ENCODE data around the gene SEMA4B. TPM values are rescaled to one million over a fixed set of nuclear protein-coding genes. Genes with fewer than 3 reads are reported as not detected.

The SEMA4B gene
- total RNA-seq (2011; cell fraction: chromatin; rRNA removed; ENCODE audit: low replicate concordance): 229 and 471 TPM in 2 replicates
- total RNA-seq (2011; cell fraction: nucleolus; rRNA removed): 275 and 311 TPM in 2 replicates
- 234 and 268 TPM in 2 replicates for total RNA-seq (2011; cell fraction: nucleoplasm; rRNA removed)
- total RNA-seq (2014; rRNA removed) (11.0 and 38.7 TPM in 2 replicates), total RNA-seq (2014; rRNA removed; fragmentation: Illumina TruSeq; extraction: Trizol) (8.5 and 10.7 TPM in 2 replicates), total RNA-seq (2015; rRNA removed; fragmentation: Illumina TruSeq; extraction: Trizol) (16.7 and 17.7 TPM in 2 replicates), total RNA-seq (2021) (33.6 and 37.9 TPM in 2 replicates), polyA plus RNA-seq (2011; rRNA removed) (28.8 and 56.9 TPM in 2 replicates), polyA plus RNA-seq (2014; fragmentation: Illumina TruSeq; extraction: Trizol) (10.9 and 16.9 TPM in 2 replicates), polyA plus RNA-seq (2014; fragmentation: Nextera tagmentation; extraction: Ambion mirVana) (1 to 10 TPM; 1.3 to 1.5 TPM), polyA plus RNA-seq (2014; rRNA removed) (24.8 and 27.8 TPM in 2 replicates), polyA minus RNA-seq (2011; rRNA and poly(A)+ RNA removed) (41.6 and 47.9 TPM in 2 replicates), Bru-seq, nascent RNA (percentile 76 among the genes with signal in this experiment), BruChase-seq, experiment 1, labeled RNA remaining after a 2-hour chase (percentile 66 among the genes with signal in this experiment), BruChase-seq, experiment 2, labeled RNA remaining after a 6-hour chase (percentile 71 among the genes with signal in this experiment)
- polyA plus RNA-seq (2011; cell fraction: cytosol; rRNA removed): 31.0 and 40.4 TPM in 2 replicates
- polyA plus RNA-seq (2011; cell fraction: nucleus; rRNA removed): 155 and 194 TPM in 2 replicates
- polyA plus RNA-seq (2012): 31.3 and 40.0 TPM in 2 replicates
- polyA minus RNA-seq (2011; cell fraction: cytosol; rRNA and poly(A)+ RNA removed): 59.8 and 102 TPM in 2 replicates
- polyA minus RNA-seq (2011; cell fraction: nucleus; rRNA and poly(A)+ RNA removed): 62.9 and 86.3 TPM in 2 replicates
- long read RNA-seq, experiment 1, transcript SEMA4B-220 (2 exons, 563 nt): major isoform, 12 of 133 reads
- long read RNA-seq, experiment 1, transcript SEMA4B-201 (15 exons, 3,781 nt): minor isoform, 5 of 133 reads
- long read RNA-seq, experiment 1, partial matches to known transcripts: 107 of 133 reads
- long read RNA-seq, experiment 1, other reads (novel, unspliced or antisense): 7 of 133 reads
- long read RNA-seq, experiment 2, transcript SEMA4B-202 (14 exons, 3,807 nt): minor isoform, 6 of 33 reads
- long read RNA-seq, experiment 2, transcript SEMA4B-201 (15 exons, 3,781 nt): major isoform, 12 of 33 reads
- long read RNA-seq, experiment 2, partial matches to known transcripts: 1 of 33 reads
- long read RNA-seq, experiment 2, other reads (novel, unspliced or antisense): 12 of 33 reads
- long read RNA-seq, experiment 3, partial matches to known transcripts: 5 of 7 reads
- long read RNA-seq, experiment 3, other reads (novel, unspliced or antisense): 0 of 7 reads

DNA sequence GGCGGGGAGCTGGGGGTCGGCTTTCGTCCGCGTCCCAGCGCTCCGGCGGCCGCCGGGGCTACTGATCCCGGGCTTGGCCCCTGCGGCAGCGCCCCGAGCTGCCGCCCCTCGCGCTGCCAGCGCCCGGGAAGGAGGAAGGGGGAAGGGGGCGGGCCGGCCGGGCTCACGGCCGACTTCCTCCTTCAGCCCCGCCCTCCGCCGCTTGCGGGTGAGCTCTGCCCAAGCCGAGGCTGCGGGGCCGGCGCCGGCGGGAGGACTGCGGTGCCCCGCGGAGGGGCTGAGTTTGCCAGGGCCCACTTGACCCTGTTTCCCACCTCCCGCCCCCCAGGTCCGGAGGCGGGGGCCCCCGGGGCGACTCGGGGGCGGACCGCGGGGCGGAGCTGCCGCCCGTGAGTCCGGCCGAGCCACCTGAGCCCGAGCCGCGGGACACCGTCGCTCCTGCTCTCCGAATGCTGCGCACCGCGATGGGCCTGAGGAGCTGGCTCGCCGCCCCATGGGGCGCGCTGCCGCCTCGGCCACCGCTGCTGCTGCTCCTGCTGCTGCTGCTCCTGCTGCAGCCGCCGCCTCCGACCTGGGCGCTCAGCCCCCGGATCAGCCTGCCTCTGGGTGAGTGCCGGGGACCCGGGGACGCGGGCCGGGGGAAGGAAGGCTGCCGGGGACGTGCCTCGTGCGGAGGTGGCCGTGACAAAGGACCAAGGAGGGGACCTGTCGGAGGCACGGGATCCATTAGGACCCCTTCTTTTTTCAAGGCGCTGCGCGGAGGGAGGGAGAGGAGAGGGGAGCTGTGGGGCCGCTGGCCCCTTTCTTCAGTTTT, at the start of gene SEMA4B:
TSS of gene SEMA4B (plus strand) at position 201 of the 814 bp plus-strand sequence. CDS start at position 450, 249 bp downstream.
- Histone ChIP-seq H3K9me1 (ENCODE audit: control insufficient read depth, insufficient read depth, low read length) (no peaks in the 10 kb centered on the region), H3K27ac (ENCODE audit: extremely low read depth, low read depth, low read length) (peak within 1 kb of the TSS; percentile 63), H3K4me1 (replicated peaks in 1 of 2; ENCODE audit: control insufficient read depth in 2 of 2, insufficient read depth in 2 of 2, low read length in 2 of 2) (peaks cover 26 to 33% of the 10 kb centered on the region in 2 experiments; a peak in 4 of 5 replicates), H3K79me2 (ENCODE audit: control insufficient read depth, insufficient read depth, low read length) (peaks cover 69% of the 10 kb centered on the region), H3K27me3 (ENCODE audit: control insufficient read depth in 2 of 2, insufficient read depth in 2 of 2, low read length in 2 of 2) (no peaks in the 10 kb centered on the region), H4K20me1 (replicated peaks; ENCODE audit: control insufficient read depth, insufficient read depth, low read length) (0 out of 2 replicates have a peak, but pooled peaks cover 12% of the 10 kb centered on the region), H3K4me3 (peak within 1 kb of the TSS; percentile 83), H3K9ac (ENCODE audit: insufficient read depth in 1 of 2, low read depth in 2 of 2, low read length in 2 of 2) (peak within 1 kb of the TSS; percentile 64 to 93), H3K4me2 (ENCODE audit: insufficient read depth, low read length) (peak within 1 kb of the TSS; percentile 79), H3K36me3 (ENCODE audit: control insufficient read depth, insufficient read depth, low read length) (peaks cover 38% of the 10 kb centered on the region; the same call in 2 of the 3 replicates), H3K9me3 (replicated peaks; ENCODE audit: control insufficient read depth, insufficient read depth, low read depth, low read length) (no peaks in the 10 kb centered on the region), H2AFZ (ENCODE audit: low read depth, low read length) (peak within 1 kb of the TSS; percentile 73)
- no TSS peak for BruUV-seq (replicated peaks)
- POLR2A ChIA-PET: interaction anchor here (0.6 to 4.2 kb wide), 14 partner anchors 8 to 1098 kb away, joined by 3 to 24 read pairs (median 4); partner anchors contain the start of genes CIB1 and GDPGP1
- DNase-seq (ENCODE audit: extremely low read depth in 1 of 4, low spot score in 3 of 4) (peak; percentile 84 to 95 (median 92)), FAIRE-seq (no peak), ATAC-seq (peak; percentile 96)
- intact Hi-C loops (cut with micrococcal nuclease): loop anchor here (2.0 kb wide), 1 partner anchor 17 kb away; no protein-coding TSS in a partner anchor
- in situ Hi-C loops (cut with MboI): no loop called here
- CTCF ChIA-PET (ENCODE audit: low intra/inter-chr PET ratio): interaction anchor here (0.7 kb wide), 1 partner anchor 58 kb away, joined by 3 read pairs; no protein-coding TSS in a partner anchor
- 2% methylated on average over 36 of the region's 88 CpGs for WGBS (ENCODE audit: insufficient coverage, low coverage, missing lambda C conversion rate)
- TF ChIP-seq SPI1 (IDR thresholded peaks at IDR 0.05; ENCODE audit: borderline replicate concordance, low read depth, low read length) (peak; percentile 65; the same call in 1 of the 2 replicates), NRF1 (conservative IDR thresholded peaks at IDR 0.05 in 1 of 2, IDR thresholded peaks at IDR 0.05 in 1 of 2) (peak; percentile 66 to 68; a peak in 3 of 4 replicates), ZNF354B (CRISPR knock-in tag; IDR thresholded peaks at IDR 0.05) (no peak), CC2D1A (IDR thresholded peaks at IDR 0.05) (no peak), ELF1 (tag; IDR thresholded peaks at IDR 0.05) (peak; percentile 75), SIN3A (IDR thresholded peaks at IDR 0.05; ENCODE audit: borderline replicate concordance in 2 of 2, control insufficient read depth in 1 of 2, low read depth in 2 of 2, low read length in 2 of 2) (peak in 1 of 2 experiments; percentile 36; a peak in 1 of 4 replicates), L3MBTL2 (IDR thresholded peaks at IDR 0.05) (0 out of 2 replicates have a peak, but pooled peaks have one; percentile 22), NONO (IDR thresholded peaks at IDR 0.05; ENCODE audit: low read depth in 2 of 2, low read length in 1 of 2) (peak; percentile 41 to 88; a peak in 2 of 4 replicates)
- TF ChIP-seq, protein P1, sequence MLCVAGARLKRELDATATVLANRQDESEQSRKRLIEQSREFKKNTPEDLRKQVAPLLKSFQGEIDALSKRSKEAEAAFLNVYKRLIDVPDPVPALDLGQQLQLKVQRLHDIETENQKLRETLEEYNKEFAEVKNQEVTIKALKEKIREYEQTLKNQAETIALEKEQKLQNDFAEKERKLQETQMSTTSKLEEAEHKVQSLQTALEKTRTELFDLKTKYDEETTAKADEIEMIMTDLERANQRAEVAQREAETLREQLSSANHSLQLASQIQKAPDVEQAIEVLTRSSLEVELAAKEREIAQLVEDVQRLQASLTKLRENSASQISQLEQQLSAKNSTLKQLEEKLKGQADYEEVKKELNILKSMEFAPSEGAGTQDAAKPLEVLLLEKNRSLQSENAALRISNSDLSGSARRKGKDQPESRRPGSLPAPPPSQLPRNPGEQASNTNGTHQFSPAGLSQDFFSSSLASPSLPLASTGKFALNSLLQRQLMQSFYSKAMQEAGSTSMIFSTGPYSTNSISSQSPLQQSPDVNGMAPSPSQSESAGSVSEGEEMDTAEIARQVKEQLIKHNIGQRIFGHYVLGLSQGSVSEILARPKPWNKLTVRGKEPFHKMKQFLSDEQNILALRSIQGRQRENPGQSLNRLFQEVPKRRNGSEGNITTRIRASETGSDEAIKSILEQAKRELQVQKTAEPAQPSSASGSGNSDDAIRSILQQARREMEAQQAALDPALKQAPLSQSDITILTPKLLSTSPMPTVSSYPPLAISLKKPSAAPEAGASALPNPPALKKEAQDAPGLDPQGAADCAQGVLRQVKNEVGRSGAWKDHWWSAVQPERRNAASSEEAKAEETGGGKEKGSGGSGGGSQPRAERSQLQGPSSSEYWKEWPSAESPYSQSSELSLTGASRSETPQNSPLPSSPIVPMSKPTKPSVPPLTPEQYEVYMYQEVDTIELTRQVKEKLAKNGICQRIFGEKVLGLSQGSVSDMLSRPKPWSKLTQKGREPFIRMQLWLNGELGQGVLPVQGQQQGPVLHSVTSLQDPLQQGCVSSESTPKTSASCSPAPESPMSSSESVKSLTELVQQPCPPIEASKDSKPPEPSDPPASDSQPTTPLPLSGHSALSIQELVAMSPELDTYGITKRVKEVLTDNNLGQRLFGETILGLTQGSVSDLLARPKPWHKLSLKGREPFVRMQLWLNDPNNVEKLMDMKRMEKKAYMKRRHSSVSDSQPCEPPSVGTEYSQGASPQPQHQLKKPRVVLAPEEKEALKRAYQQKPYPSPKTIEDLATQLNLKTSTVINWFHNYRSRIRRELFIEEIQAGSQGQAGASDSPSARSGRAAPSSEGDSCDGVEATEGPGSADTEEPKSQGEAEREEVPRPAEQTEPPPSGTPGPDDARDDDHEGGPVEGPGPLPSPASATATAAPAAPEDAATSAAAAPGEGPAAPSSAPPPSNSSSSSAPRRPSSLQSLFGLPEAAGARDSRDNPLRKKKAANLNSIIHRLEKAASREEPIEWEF (CRISPR knock-in tag; IDR thresholded peaks at IDR 0.05): no peak
